Upper lobe of left lung (tissue), 4 donors: ENCODE measurements around the gene ADAMTSL3.

Source experiments
- EP300 ChIP-seq, 4 donors: sonication (generic); formaldehyde crosslinking; IDR thresholded peaks; one replicate each; pipeline ENCODE4 v1.5.1; 2017; ENCODE audit warnings: antibody characterized with exemption in 4 of 4, control low read depth in 2 of 4
- POLR2AphosphoS5 ChIP-seq, 2 donors: sonication (generic); formaldehyde crosslinking; IDR thresholded peaks; one replicate each; pipeline ENCODE4 v1.5.1; 2017; ENCODE audit warnings: antibody characterized with exemption in 2 of 2
- TF ChIP-seq, protein P1 (sequence below), 6 experiments: fragments of 450-650 bp in 4 of 6; fragments of 200-600 bp in 2 of 6; sonication (generic) in 2 of 6; IDR thresholded peaks; one replicate each; pipeline ENCODE4 v1.5.1; 2016 to 2019; ENCODE audit warnings: antibody characterized with exemption in 6 of 6

DNA sequence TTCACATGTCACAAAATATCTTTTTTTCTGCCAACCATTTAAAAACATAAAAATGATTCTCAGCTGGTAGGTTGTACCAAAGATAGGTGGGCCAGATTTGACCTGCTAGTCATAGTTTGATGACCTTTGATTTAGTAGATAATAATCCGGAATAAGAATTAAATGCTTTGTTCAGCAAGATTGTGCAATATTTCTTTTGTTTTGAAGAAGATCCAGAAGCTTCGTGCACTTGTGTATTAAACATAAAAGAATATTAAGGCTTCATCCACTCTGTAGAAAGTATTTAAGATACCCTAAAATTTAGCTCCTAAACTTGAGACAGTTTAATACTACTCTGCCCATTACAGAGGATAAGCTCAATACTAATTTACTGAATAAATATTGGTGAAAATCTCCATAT is 258.4 kb downstream of the ADAMTSL3 start:
- TF ChIP-seq, protein P1, sequence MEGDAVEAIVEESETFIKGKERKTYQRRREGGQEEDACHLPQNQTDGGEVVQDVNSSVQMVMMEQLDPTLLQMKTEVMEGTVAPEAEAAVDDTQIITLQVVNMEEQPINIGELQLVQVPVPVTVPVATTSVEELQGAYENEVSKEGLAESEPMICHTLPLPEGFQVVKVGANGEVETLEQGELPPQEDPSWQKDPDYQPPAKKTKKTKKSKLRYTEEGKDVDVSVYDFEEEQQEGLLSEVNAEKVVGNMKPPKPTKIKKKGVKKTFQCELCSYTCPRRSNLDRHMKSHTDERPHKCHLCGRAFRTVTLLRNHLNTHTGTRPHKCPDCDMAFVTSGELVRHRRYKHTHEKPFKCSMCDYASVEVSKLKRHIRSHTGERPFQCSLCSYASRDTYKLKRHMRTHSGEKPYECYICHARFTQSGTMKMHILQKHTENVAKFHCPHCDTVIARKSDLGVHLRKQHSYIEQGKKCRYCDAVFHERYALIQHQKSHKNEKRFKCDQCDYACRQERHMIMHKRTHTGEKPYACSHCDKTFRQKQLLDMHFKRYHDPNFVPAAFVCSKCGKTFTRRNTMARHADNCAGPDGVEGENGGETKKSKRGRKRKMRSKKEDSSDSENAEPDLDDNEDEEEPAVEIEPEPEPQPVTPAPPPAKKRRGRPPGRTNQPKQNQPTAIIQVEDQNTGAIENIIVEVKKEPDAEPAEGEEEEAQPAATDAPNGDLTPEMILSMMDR (IDR thresholded peaks at IDR 0.05), result no peak
- TF ChIP-seq EP300 (IDR thresholded peaks at IDR 0.05) (no peak), POLR2AphosphoS5 (IDR thresholded peaks at IDR 0.05) (no peak)
